Activated CD8-positive, alpha-beta T cell treated with anti-CD3 and anti-CD28 coated beads for 36 hours (primary cell): ENCODE data around the gene KRT2. TPM values are rescaled to one million over a fixed set of nuclear protein-coding genes. Genes with fewer than 3 reads are reported as not detected.

ENCODE experiments used
- ATAC-seq: fragments of 200-7000 bp; cut with Tn5 transposase; one replicate; pipeline ENCODE4 v1.10.0; 2021; ENCODE audit warnings: mild to moderate bottlenecking, moderate library complexity
- CTCF ChIA-PET: fragments of 350-600 bp; sonication (Branson Sonifier 250); formaldehyde crosslinking; loops from one replicate; lab custom pipeline; 2021; ENCODE audit warnings: antibody characterized with exemption; lab: Charles Lee
- POLR2A ChIA-PET: fragments of 350-600 bp; sonication (Branson Sonifier 250); formaldehyde crosslinking; loops from one replicate; lab custom pipeline; 2021; ENCODE audit warnings: antibody characterized with exemption; lab: Charles Lee
- DNase-seq: peaks from one replicate; pipeline ENCODE4 v3.0.0-alpha.2; 2020
- H3K27ac Mint-ChIP-seq: one replicate; pipeline ENCODE4 v1.8.0; 2021; ENCODE audit warnings: mild to moderate bottlenecking, mixed read lengths
- H3K27me3 Mint-ChIP-seq: one replicate; pipeline ENCODE4 v1.8.0; 2021; ENCODE audit warnings: mixed read lengths
- H3K36me3 Mint-ChIP-seq: one replicate; pipeline ENCODE4 v1.8.0; 2021; ENCODE audit warnings: low read depth, mixed read lengths
- H3K4me1 Mint-ChIP-seq: one replicate; pipeline ENCODE4 v1.8.0; 2021; ENCODE audit warnings: low read depth, mixed read lengths
- H3K4me3 Mint-ChIP-seq: one replicate; pipeline ENCODE4 v1.8.0; 2021; ENCODE audit warnings: mild to moderate bottlenecking, moderate library complexity, mixed read lengths
- H3K9me3 Mint-ChIP-seq: one replicate; pipeline ENCODE4 v1.8.0; 2021; ENCODE audit warnings: mixed read lengths
- intact Hi-C: fragments of 100-400 bp; cut with micrococcal nuclease; formaldehyde crosslinking; loops from one replicate; pipeline ENCODE4 v1.10.0; 2022
- total RNA-seq, 2 experiments: library from RNA; stranded (reverse); gene quantifications; one replicate each; pipeline ENCODE4 v1.2.3, GENCODE V29; 2021
- TF ChIP-seq, protein P1 (sequence below): fragments of 200-600 bp; IDR thresholded peaks from one replicate; pipeline ENCODE4 v1.8.0; 2022; ENCODE audit warnings: antibody characterized with exemption, mild to moderate bottlenecking

The KRT2 gene
- total RNA-seq, 2 experiments from 2014 or later: not detected

DNA sequence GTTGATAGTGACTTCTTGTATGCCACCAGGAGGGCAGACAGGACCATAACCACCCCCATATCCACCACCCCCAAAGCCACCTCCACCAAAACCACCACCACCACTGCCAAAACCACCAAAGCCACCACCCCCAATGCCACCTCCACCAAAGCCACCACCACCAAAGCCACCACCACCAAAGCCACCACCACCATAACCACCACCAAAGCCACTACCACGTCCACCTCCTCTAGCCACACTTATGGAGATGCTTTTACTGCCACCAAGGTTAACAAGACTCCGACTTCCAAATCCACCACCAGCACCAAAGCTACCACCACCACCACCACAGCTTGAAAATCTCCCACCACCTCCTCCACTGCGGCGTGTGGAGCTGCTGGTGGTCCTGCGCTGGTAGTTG is 27.9 kb upstream of the KRT2 start:
- intact Hi-C loops: no loop called here
- POLR2A ChIA-PET: interaction anchor here (1.3 kb wide), 1 partner anchor 11 kb away, joined by 3 read pairs; no protein-coding TSS in a partner anchor

DNA sequence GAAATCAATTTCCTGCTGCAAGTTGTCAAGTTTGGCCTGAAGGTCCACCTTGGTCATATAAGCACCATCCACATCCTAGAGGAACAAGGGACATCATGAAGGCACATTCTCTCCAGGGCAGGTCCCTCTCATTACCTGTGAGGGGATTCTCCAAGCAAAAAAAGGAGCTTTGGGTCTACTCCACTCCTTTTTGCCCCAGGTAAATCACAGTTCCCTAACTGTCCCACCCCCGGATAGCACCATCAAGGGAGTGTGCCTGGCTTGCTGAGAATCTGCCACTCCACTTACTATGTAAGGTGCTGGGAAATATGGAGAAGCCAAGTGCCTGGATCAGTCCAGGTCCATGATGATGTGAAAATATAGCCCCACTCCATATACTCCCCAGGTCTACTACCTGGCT is 25.7 kb upstream of the KRT2 start:
- TF ChIP-seq, protein P1, sequence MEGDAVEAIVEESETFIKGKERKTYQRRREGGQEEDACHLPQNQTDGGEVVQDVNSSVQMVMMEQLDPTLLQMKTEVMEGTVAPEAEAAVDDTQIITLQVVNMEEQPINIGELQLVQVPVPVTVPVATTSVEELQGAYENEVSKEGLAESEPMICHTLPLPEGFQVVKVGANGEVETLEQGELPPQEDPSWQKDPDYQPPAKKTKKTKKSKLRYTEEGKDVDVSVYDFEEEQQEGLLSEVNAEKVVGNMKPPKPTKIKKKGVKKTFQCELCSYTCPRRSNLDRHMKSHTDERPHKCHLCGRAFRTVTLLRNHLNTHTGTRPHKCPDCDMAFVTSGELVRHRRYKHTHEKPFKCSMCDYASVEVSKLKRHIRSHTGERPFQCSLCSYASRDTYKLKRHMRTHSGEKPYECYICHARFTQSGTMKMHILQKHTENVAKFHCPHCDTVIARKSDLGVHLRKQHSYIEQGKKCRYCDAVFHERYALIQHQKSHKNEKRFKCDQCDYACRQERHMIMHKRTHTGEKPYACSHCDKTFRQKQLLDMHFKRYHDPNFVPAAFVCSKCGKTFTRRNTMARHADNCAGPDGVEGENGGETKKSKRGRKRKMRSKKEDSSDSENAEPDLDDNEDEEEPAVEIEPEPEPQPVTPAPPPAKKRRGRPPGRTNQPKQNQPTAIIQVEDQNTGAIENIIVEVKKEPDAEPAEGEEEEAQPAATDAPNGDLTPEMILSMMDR: no peak
- intact Hi-C loops: no loop called here
- no peak for ATAC-seq
- H3K27ac Mint-ChIP-seq: no peak overlapping the region
- H3K4me1 Mint-ChIP-seq: peaks cover 27% of the 10 kb centered on the region
- DNase-seq: no peak
- ChIA-PET POLR2A (interaction anchor here (1.1 kb wide), 1 partner anchor 13 kb away, joined by 3 read pairs; no protein-coding TSS in a partner anchor), CTCF (interaction anchor here (0.6 kb wide), 1 partner anchor 193 kb away, joined by 3 read pairs; no protein-coding TSS in a partner anchor)
- H3K9me3 Mint-ChIP-seq: no peaks in the 10 kb centered on the region
- H3K36me3 Mint-ChIP-seq: no peaks in the 10 kb centered on the region
- no peak overlapping the region for H3K4me3 Mint-ChIP-seq
- H3K27me3 Mint-ChIP-seq: no peaks in the 10 kb centered on the region

More for the DNA sequence above, 27.9 kb upstream of the KRT2 start:
- Mint-ChIP-seq H3K27ac (no peak overlapping the region), H3K9me3 (no peaks in the 10 kb centered on the region), H3K27me3 (no peaks in the 10 kb centered on the region), H3K4me1 (peaks cover 33% of the 10 kb centered on the region), H3K36me3 (no peaks in the 10 kb centered on the region), H3K4me3 (no peak overlapping the region)
- DNase-seq (no peak), ATAC-seq (no peak)
- CTCF ChIA-PET: interaction anchor here (0.9 to 1.6 kb wide), 6 partner anchors 10 to 205 kb away, joined by 3 to 6 read pairs (median 4); no protein-coding TSS in a partner anchor
- TF ChIP-seq, protein P1: no peak

DNA sequence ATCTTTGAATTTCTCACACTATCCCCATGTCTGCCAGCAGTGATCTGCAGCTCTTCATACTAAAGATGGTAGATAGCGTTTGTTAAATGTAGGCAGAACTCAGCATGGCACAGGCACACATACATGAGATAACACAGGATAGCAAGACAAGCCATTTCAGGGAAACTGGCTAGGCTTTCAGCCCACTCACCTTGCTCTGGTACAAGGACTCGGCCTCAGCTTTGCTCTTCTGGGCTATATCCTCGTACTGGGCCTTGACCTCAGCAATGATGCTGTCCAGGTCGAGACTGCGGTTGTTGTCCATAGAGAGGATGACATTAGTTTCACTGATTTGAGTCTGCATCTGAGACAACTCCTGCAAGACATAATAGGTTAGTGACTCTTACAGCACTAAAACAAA is 25.1 kb upstream of the KRT2 start:
- intact Hi-C loops: no loop called here
- ChIA-PET POLR2A (interaction anchor here (1.1 kb wide), 1 partner anchor 13 kb away, joined by 3 read pairs; no protein-coding TSS in a partner anchor), CTCF (no interaction called here)
- Mint-ChIP-seq H3K27me3 (no peaks in the 10 kb centered on the region), H3K27ac (no peak overlapping the region), H3K4me3 (no peak overlapping the region), H3K9me3 (no peaks in the 10 kb centered on the region), H3K36me3 (no peaks in the 10 kb centered on the region), H3K4me1 (peaks cover 22% of the 10 kb centered on the region)
- DNase-seq (no peak), ATAC-seq (no peak)
- TF ChIP-seq, protein P1: no peak

- Mint-ChIP-seq H3K9me3 (no peaks in the 10 kb centered on the region), H3K27me3 (no peaks in the 10 kb centered on the region), H3K27ac (no peak overlapping the region), H3K36me3 (no peaks in the 10 kb centered on the region), H3K4me3 (no peak overlapping the region), H3K4me1 (peaks cover 13% of the 10 kb centered on the region)
- TF ChIP-seq, protein P1: no peak
- ATAC-seq (no peak), DNase-seq (no peak)
- ChIA-PET POLR2A (interaction anchor here (0.9 kb wide), 1 partner anchor 11 kb away, joined by 3 read pairs; no protein-coding TSS in a partner anchor), CTCF (interaction anchor here (2.0 kb wide), 1 partner anchor 10 kb away, joined by 8 read pairs; no protein-coding TSS in a partner anchor)
- intact Hi-C loops: no loop called here
Observed at GRCh38 chr12:52676163-52676562, 24.2 kb upstream of the KRT2 start.

GRCh38 chr12:52675301-52675701 is 23.3 kb upstream of the KRT2 start:
- CTCF ChIA-PET: interaction anchor here (0.8 to 2.0 kb wide), 3 partner anchors 9 to 453 kb away, joined by 3 to 8 read pairs (median 4); no protein-coding TSS in a partner anchor
- Mint-ChIP-seq H3K4me1 (peaks cover 6% of the 10 kb centered on the region), H3K27me3 (no peaks in the 10 kb centered on the region), H3K36me3 (no peaks in the 10 kb centered on the region), H3K9me3 (no peaks in the 10 kb centered on the region), H3K4me3 (no peak overlapping the region), H3K27ac (no peak overlapping the region)
- POLR2A ChIA-PET: interaction anchor here (0.9 kb wide), 1 partner anchor 10 kb away, joined by 3 read pairs; no protein-coding TSS in a partner anchor
- TF ChIP-seq, protein P1: no peak
- DNase-seq (no peak), ATAC-seq (no peak)
- intact Hi-C loops: no loop called here
